SK-N-MC (cell line): Measurements from ENCODE around the gene LRRC10B.

Experiments
- EZH2 ChIP-seq: fragments of 200-600 bp; sonication (generic); IDR thresholded peaks from one replicate; pipeline ENCODE4 v1.6.1; 2017; ENCODE audit warnings: antibody characterized with exemption
- FOXP2 ChIP-seq: optimal IDR thresholded peaks from 2 replicates; pipeline ENCODE3; 2011; ENCODE audit warnings: mild to moderate bottlenecking, moderate library complexity; ENCODE audit not compliant: insufficient read depth; ENCODE audit errors: extremely low read length, control extremely low read depth
- POLR2AphosphoS5 ChIP-seq: IDR thresholded peaks from 2 replicates; pipeline ENCODE4 v1.6.1; 2012; ENCODE audit warnings: mild to moderate bottlenecking, low read depth, low read length, borderline replicate concordance

DNA sequence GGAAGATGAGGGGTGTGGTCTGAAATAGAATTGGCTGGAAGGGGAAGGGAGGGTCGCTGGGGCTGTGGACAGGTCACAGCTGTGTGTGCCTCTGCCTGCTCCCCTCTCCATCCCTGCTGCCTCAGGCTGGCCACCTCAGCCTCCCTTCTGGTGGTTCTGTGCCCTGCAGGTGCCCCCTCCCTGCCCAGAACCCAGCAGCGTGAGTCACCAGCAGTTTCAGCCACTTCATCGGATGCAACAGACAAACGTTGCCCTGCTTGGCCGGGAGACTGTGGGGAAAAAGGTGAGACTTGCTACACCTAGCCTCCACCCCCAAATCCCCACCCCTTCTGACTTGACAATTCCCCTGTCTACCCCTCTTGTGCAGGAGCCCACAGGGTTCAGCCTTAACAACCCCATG is 21.8 kb upstream of the LRRC10B start:
- TF ChIP-seq EZH2 (no peak), POLR2AphosphoS5 (no peak), FOXP2 (no peak)
